ENCODE results near the gene LSP1.

GRCh38 chr11:1848640-1849430 is 4.0 kb upstream of the LSP1 start:
- TF ChIP-seq POLR2A (IDR thresholded peaks at IDR 0.05; ENCODE audit: low read length) (no peak), GATA1 (IDR thresholded peaks at IDR 0.05; ENCODE audit: low read depth, low read length) (no peak)
